SW 1271 (cell line): ENCODE results near the gene TBC1D24.

Experiments
- DNase-seq, 2 experiments: peaks; one replicate each; lab custom pipeline; 2025; lab: John Stamatoyannopoulos, UW

TBC1D24 gene

GRCh38 chr16:2517954-2518605, 43.2 kb downstream of the TBC1D24 start:
- no peak for DNase-seq

- DNase-seq = no peak
These were observed 44.1 kb downstream of the TBC1D24 start for GRCh38 chr16:2518823-2519710.

GRCh38 chr16:2519711-2520080, 44.8 kb downstream of the TBC1D24 start:
- no peak for DNase-seq

GRCh38 chr16:2520097-2520783, 45.3 kb downstream of the TBC1D24 start, which contains the start of gene AMDHD2:
Gene AMDHD2 (plus strand): TSS chr16:2520371. CDS start chr16:2520459, 88 bp downstream.
- DNase-seq = peak; percentile 39 to 58

GRCh38 chr16:2520784-2521531, 46.0 kb downstream of the TBC1D24 start:
- no peak for DNase-seq

GRCh38 chr16:2523801-2524231, 48.9 kb downstream of the TBC1D24 start:
- no peak for DNase-seq

GRCh38 chr16:2524339-2524938, 49.5 kb downstream of the TBC1D24 start:
- DNase-seq = no peak

GRCh38 chr16:2526135-2526534, 51.2 kb downstream of the TBC1D24 start:
- no peak for DNase-seq

GRCh38 chr16:2527071-2527783, 52.3 kb downstream of the TBC1D24 start:
- no peak for DNase-seq

GRCh38 chr16:2527784-2528100, 52.8 kb downstream of the TBC1D24 start:
- no peak for DNase-seq

- no peak for DNase-seq
These were observed 53.5 kb downstream of the TBC1D24 start for GRCh38 chr16:2528161-2529060.

GRCh38 chr16:2529061-2529931, 54.4 kb downstream of the TBC1D24 start:
- DNase-seq = no peak

GRCh38 chr16:2529961-2530628, 55.2 kb downstream of the TBC1D24 start:
- no peak for DNase-seq

- DNase-seq = no peak
These were observed 55.8 kb downstream of the TBC1D24 start for GRCh38 chr16:2530629-2531318.

GRCh38 chr16:2531371-2531695, 56.4 kb downstream of the TBC1D24 start, which contains the start of gene CEMP1:
Gene CEMP1 (minus strand): TSS chr16:2531408. CDS start chr16:2531073, 335 bp downstream.
- no peak for DNase-seq

- peak; percentile 77 to 86 for DNase-seq
These were observed 57.0 kb downstream of the TBC1D24 start for GRCh38 chr16:2531696-2532493.
